K562 (cell line): ENCODE data around the gene GRIK5. TPM values are rescaled to one million over a fixed set of nuclear protein-coding genes. Genes with fewer than 3 reads are reported as not detected.

Experiments used
- ATAC-seq: fragments of 200-7000 bp; cut with Tn5 transposase; 3 replicates; pipeline ENCODE4 v1.9.1; 2020; ENCODE audit warnings: moderate library complexity
- BruUV-seq: library from RNA; stranded (reverse); fragments of 400-500 nt; replicated peaks from 2 replicates; lab custom pipeline; 2021; lab: Mats Ljungman, UMichigan
- CTCF ChIA-PET: fragments of 300-600 bp; formaldehyde crosslinking; extraction: SDS; loops from one replicate; lab custom pipeline; 2021; ENCODE audit warnings: low intra/inter-chr PET ratio; lab: Yijun Ruan, JAX
- POLR2A ChIA-PET: fragments of 300-600, 350-650 bp; sonication (Branson Sonifier 250); formaldehyde crosslinking; extraction: SDS; loops from one replicate; lab custom pipeline; 2021; ENCODE audit warnings: antibody characterized with exemption, inconsistent platforms; lab: Yijun Ruan, JAX
- DNase-seq, 4 experiments: peaks; one replicate each; pipeline versions ENCODE4 v3.0.0 to v3.0.0-alpha.2; 2011 to 2018; ENCODE audit warnings: low spot score in 3 of 4, mixed read lengths in 3 of 4; ENCODE audit errors: extremely low read depth in 1 of 4
- FAIRE-seq: peaks from 2 replicates; lab custom pipeline; 2011; peaks lifted over from hg19 to GRCh38; lab: Jason Lieb, UNC
- H2AFZ ChIP-seq: 2 replicates; pipeline ENCODE4 v1.6.0; 2011; ENCODE audit warnings: low read depth, low read length, control low read depth, inconsistent platforms
- H3K27ac ChIP-seq: fragments of 200-600 bp; 3 replicates; pipeline ENCODE4 v1.8.0; 2011; ENCODE audit warnings: low read depth, mild to moderate bottlenecking, control low read depth, inconsistent platforms, low read length, moderate library complexity, mixed read lengths; ENCODE audit errors: extremely low read depth
- H3K27me3 ChIP-seq, 2 experiments: fragments of 300-600 bp in 1 of 2; 2 replicates in 1 of 2; 3 replicates in 1 of 2; pipeline versions ENCODE4 v1.6.0 to v1.8.0; 2011; ENCODE audit warnings: inconsistent platforms in 2 of 2, low read length in 2 of 2, mild to moderate bottlenecking in 1 of 2, mixed read lengths in 1 of 2, moderate library complexity in 1 of 2; ENCODE audit not compliant: control insufficient read depth in 2 of 2, insufficient read depth in 2 of 2
- H3K36me3 ChIP-seq: fragments of 300-600 bp; 3 replicates; pipeline ENCODE4 v1.8.0; 2011; ENCODE audit warnings: mild to moderate bottlenecking, low read length, inconsistent platforms; ENCODE audit not compliant: control insufficient read depth, insufficient read depth
- H3K4me1 ChIP-seq, 2 experiments: fragments of 200-600 bp in 1 of 2; replicated peaks in 1 of 2; 2 replicates in 1 of 2; 3 replicates in 1 of 2; pipeline versions ENCODE4 v1.5.1 to v1.8.0; 2011; ENCODE audit warnings: inconsistent platforms in 2 of 2, low read length in 2 of 2, mild to moderate bottlenecking in 1 of 2, mixed read lengths in 1 of 2, moderate library complexity in 1 of 2; ENCODE audit not compliant: control insufficient read depth in 2 of 2, insufficient read depth in 2 of 2
- H3K4me2 ChIP-seq: 2 replicates; pipeline ENCODE4 v1.6.1; 2011; ENCODE audit warnings: low read length, control low read depth, inconsistent platforms, mixed read lengths; ENCODE audit not compliant: insufficient read depth
- H3K4me3 ChIP-seq: fragments of 200-600 bp; sonication (generic), shearing (Covaris generic); 2 replicates; pipeline ENCODE4 v1.5.1; 2016; ENCODE audit warnings: control low read depth, inconsistent platforms
- H3K79me2 ChIP-seq: fragments of 200-600 bp; 3 replicates; pipeline ENCODE4 v1.8.0; 2011; ENCODE audit warnings: low read length, inconsistent platforms; ENCODE audit not compliant: control insufficient read depth, insufficient read depth
- H3K9ac ChIP-seq, 2 experiments: 2 replicates each; pipeline versions ENCODE4 v1.6.0 to v1.6.1; 2011; ENCODE audit warnings: low read depth in 2 of 2, low read length in 2 of 2, control low read depth in 1 of 2, inconsistent platforms in 1 of 2, mild to moderate bottlenecking in 1 of 2, mixed read lengths in 1 of 2; ENCODE audit not compliant: insufficient read depth in 1 of 2
- H3K9me1 ChIP-seq: one replicate; pipeline ENCODE4 v1.6.0; 2011; ENCODE audit warnings: inconsistent platforms, mild to moderate bottlenecking, low read length, moderate library complexity; ENCODE audit not compliant: control insufficient read depth, insufficient read depth
- H3K9me3 ChIP-seq: replicated peaks from 2 replicates; pipeline ENCODE4 v1.5.1; 2011; ENCODE audit warnings: low read depth, low read length, inconsistent platforms; ENCODE audit not compliant: control insufficient read depth, insufficient read depth
- H4K20me1 ChIP-seq: replicated peaks from 2 replicates; pipeline ENCODE4 v1.6.1; 2011; ENCODE audit warnings: low read length, inconsistent platforms, mixed read lengths; ENCODE audit not compliant: control insufficient read depth, insufficient read depth
- CHD4 ChIP-seq: fragments of 200-600 bp; sonication (generic); IDR thresholded peaks from 3 replicates; pipeline ENCODE4 v1.6.1; 2012; ENCODE audit warnings: low read depth, mild to moderate bottlenecking, mixed read lengths, low read length, inconsistent platforms; ENCODE audit not compliant: insufficient read depth, insufficient replicate concordance, poor library complexity, severe bottlenecking
- CTBP1 ChIP-seq: fragments of 450-650 bp; IDR thresholded peaks from 2 replicates; pipeline ENCODE4 v1.6.1; 2016; ENCODE audit warnings: borderline replicate concordance
- KLF6 ChIP-seq: fragments of 250-450 bp; sonication (Bioruptor Pico); IDR thresholded peaks from 2 replicates; pipeline ENCODE4 v1.4.0; 2020; ENCODE audit warnings: mild to moderate bottlenecking, moderate library complexity, borderline replicate concordance
- ZC3H8 ChIP-seq: fragments of 450-650 bp; IDR thresholded peaks from 2 replicates; pipeline ENCODE4 v1.6.1; 2017
- ZNF133 ChIP-seq: fragments of 250-450 bp; sonication (Bioruptor Pico); IDR thresholded peaks from 2 replicates; pipeline ENCODE4 v1.4.0; 2020; ENCODE audit warnings: mild to moderate bottlenecking
- WGBS: fragments of 100-300 bp; shearing (Covaris generic); methylation state at CpG from one replicate; pipeline ENCODE4 v1.1.6; 2016; ENCODE audit warnings: low coverage, mixed read lengths; ENCODE audit not compliant: insufficient coverage; ENCODE audit errors: missing lambda C conversion rate; 5-methylcytosine and 5-hydroxymethylcytosine counted together
- in situ Hi-C: fragments of 300-500 bp; cut with MboI; formaldehyde crosslinking; loops from 4 replicates; pipeline ENCODE4 v1.15.0; 2018; ENCODE audit warnings: inconsistent platforms, mixed read lengths
- intact Hi-C: fragments of 100-400 bp; cut with micrococcal nuclease; formaldehyde crosslinking; loops from 2 replicates; pipeline ENCODE4 v1.14.2; 2022
- polyA plus RNA-seq, 8 experiments: library from polyadenylated mRNA; depleted of rRNA in 4 of 8; stranded (reverse) in 5 of 8; unstranded in 3 of 8; fragments of >200 nt; fragmentation: Nextera tagmentation in 2 of 8; fragmentation: Illumina TruSeq in 1 of 8; extraction: Ambion mirVana in 2 of 8; extraction: Trizol in 1 of 8; gene quantifications; 2 replicates each; pipeline versions ENCODE4 v1.2.1 to v1.2.3, GENCODE V29; 2011 to 2014; ENCODE audit warnings: inconsistent platforms in 1 of 8, missing spikeins in 1 of 8
- total RNA-seq, 7 experiments: library from RNA; depleted of rRNA in 6 of 7; stranded (reverse); fragments of >200 nt in 6 of 7; fragmentation: Illumina TruSeq in 2 of 7; extraction: Trizol in 2 of 7; gene quantifications; 2 replicates each; pipeline versions ENCODE4 v1.2.1 to v1.2.3, GENCODE V29; 2011 to 2021; ENCODE audit warnings: low replicate concordance in 1 of 7
- TF ChIP-seq, protein P1 (sequence below), 2 experiments: fragments of 450-650 bp; formaldehyde crosslinking in 1 of 2; IDR thresholded peaks; 2 replicates each; pipeline versions ENCODE4 v1.4.0 to v1.6.1; 2014 to 2020; ENCODE audit warnings: mild to moderate bottlenecking in 2 of 2, borderline replicate concordance in 1 of 2, low read depth in 1 of 2

The GRIK5 gene
- total and polyA plus RNA-seq, 9 of the 15 experiments (the other 6 are each of a cell fraction or from before 2014, with no cell fraction given) = 0.04 to 0.55 (median 0.27) TPM; not detected in 2

DNA sequence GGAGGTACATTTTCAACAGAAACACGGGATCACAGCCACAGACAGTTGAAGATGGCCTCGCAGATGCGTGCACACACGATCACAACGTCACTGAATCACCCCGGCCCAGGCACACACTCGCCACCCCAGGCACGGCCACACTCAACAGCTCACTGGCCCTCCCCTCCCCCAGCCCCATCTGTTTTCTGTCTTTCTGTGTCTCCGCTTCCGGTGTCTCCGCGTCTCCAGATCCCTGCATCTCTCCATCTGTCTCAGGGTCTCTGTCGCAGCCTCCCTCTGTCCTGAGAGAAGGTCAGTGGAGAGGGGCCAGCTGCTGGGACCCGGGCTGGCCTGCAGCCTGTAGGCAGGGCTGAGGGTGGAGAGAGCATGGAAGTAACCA, 72.2 kb downstream of the GRIK5 start:
- Histone ChIP-seq H4K20me1 (peaks cover 8% of the 10 kb centered on the region; the same call in 1 of the 2 replicates), H3K4me1 (peaks cover 0 to 33% of the 10 kb centered on the region in 2 experiments; a peak in 2 of 5 replicates), H2AFZ (no peak overlapping the region), H3K9me3 (no peaks in the 10 kb centered on the region), H3K27me3 (peaks cover 15 to 69% of the 10 kb centered on the region in 2 experiments), H3K4me3 (no peak overlapping the region), H3K4me2 (no peak overlapping the region), H3K27ac (no peak overlapping the region), H3K9me1 (no peaks in the 10 kb centered on the region), H3K36me3 (no peaks in the 10 kb centered on the region), H3K9ac (no peak overlapping the region), H3K79me2 (no peaks in the 10 kb centered on the region)
- no TSS peak for BruUV-seq
- TF ChIP-seq CTBP1 (no peak), ZNF133 (CRISPR knock-in tag) (no peak), ZC3H8 (no peak), CHD4 (no peak), KLF6 (CRISPR knock-in tag) (no peak)
- TF ChIP-seq, protein P1, sequence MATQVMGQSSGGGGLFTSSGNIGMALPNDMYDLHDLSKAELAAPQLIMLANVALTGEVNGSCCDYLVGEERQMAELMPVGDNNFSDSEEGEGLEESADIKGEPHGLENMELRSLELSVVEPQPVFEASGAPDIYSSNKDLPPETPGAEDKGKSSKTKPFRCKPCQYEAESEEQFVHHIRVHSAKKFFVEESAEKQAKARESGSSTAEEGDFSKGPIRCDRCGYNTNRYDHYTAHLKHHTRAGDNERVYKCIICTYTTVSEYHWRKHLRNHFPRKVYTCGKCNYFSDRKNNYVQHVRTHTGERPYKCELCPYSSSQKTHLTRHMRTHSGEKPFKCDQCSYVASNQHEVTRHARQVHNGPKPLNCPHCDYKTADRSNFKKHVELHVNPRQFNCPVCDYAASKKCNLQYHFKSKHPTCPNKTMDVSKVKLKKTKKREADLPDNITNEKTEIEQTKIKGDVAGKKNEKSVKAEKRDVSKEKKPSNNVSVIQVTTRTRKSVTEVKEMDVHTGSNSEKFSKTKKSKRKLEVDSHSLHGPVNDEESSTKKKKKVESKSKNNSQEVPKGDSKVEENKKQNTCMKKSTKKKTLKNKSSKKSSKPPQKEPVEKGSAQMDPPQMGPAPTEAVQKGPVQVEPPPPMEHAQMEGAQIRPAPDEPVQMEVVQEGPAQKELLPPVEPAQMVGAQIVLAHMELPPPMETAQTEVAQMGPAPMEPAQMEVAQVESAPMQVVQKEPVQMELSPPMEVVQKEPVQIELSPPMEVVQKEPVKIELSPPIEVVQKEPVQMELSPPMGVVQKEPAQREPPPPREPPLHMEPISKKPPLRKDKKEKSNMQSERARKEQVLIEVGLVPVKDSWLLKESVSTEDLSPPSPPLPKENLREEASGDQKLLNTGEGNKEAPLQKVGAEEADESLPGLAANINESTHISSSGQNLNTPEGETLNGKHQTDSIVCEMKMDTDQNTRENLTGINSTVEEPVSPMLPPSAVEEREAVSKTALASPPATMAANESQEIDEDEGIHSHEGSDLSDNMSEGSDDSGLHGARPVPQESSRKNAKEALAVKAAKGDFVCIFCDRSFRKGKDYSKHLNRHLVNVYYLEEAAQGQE (IDR thresholded peaks at IDR 0.05; ENCODE audit: borderline replicate concordance) = no peak
- TF ChIP-seq, protein P1 (CRISPR knock-in tag; IDR thresholded peaks at IDR 0.05; ENCODE audit: low read depth) = 0 out of 2 replicates have a peak, but pooled peaks have one; percentile 14
- CTCF ChIA-PET = no interaction called here
- WGBS = 3% methylated on average over 14 of the region's 14 CpGs
- no peak for FAIRE-seq
- POLR2A ChIA-PET = interaction anchor here (1.0 to 2.0 kb wide), 2 partner anchors 10 to 135 kb away, joined by 3 to 5 read pairs; no protein-coding TSS in a partner anchor
- no peak for ATAC-seq
- in situ Hi-C loops (no loop called here), intact Hi-C loops (loop anchor here (1.0 kb wide), 1 partner anchor 25 kb away; no protein-coding TSS in a partner anchor)
- no peak for DNase-seq
